Activated CD4-positive, alpha-beta T cell treated with anti-CD3 and anti-CD28 coated beads for 24 hours (primary cell): ENCODE data around the gene GNA15.

Source experiments
- DNase-seq, 2 donors: peaks; one replicate each; pipeline ENCODE4 v3.0.0-alpha.2; 2020; ENCODE audit warnings: low read depth in 2 of 2

GNA15 gene

DNA sequence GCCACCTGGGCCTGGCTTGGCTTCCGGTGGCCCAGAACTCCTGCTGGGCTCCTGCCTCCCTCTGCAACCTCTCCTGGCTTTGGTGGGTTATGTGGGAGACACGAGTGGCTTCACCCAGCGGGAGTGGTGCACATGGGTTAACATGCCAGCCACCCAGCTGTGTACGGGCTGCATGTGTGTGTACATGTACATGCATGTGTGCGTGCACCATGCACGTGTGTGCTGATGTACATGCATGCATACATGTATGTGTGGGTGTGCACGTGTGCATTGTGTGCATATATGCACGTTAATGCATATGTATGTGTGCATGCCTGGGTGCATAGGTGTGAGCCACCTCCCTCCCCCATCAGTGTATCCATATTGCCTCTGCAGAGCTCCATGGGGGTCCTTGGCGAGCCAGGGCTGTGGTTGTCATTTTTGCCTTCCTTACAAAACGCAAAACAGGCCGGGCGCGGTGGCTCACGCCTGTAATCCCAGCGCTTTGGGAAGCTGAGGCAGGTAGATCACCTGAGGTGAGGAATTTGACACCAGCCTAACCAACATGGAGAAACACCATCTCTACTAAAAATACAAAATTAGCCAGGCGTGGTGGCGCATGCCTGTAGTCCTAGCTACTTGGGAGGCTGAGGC is 29.2 kb upstream of the GNA15 start:
- DNase-seq = no peak

DNA sequence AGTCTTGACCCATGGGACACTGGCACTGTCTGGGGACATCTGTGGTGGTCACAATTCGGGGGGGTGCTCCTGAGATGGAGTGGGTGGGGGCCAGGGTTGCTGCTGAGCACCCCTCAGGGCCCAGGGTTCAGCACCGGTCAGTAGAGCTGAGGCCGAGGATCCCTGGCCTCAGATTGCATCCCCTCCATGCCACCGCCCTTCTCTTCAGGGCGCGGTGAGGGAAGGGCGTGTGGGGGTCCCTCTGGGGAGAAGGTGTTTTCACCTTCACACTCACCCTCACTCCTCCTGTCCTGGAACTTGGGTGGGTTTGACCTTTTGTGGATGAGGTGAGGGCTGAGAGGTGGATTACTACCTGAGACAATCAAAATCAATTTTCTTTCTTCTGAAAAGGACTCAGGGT is 28.2 kb upstream of the GNA15 start:
- no peak for DNase-seq

DNA sequence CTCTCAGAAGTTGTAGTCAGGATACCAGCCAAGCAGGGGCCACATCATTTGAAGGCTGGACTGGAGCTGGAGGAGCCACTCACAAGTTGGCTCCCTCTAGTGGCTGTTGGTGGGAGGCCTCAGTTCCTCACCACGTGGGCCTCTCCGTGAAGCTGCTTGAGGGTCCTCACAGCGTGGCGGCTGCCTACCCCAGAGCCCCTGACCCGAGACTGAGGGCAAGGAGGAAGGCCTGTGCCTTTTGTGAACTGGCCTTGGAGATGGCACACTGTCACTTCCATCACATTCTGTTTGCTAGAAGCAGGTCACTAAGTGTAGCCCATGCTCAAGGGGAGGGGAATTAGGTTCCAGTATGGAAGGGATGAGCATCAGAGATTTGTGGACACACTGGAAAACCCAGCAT is 27.1 kb upstream of the GNA15 start:
- DNase-seq = peak; percentile 61 to 62

DNA sequence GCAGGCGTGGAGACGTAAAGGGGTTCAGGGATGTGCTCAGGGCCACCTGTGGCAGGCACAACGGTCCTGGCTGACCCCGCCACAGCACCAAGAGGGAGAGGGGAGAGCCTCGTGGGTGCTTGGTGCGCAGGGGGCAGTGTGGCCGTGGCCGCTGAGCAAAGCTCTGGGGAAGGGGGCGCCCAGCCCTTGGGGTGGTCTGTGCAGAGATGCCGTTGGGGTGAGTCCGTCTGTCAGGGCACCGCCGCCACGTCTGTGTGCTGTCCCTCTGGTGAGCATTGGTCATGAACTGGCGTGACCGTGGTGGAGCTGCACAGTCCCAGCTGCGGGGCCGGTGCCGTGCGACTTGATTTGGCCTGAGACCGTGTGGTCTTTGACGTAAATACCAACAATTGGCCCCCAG is 26.3 kb upstream of the GNA15 start:
- no peak for DNase-seq

GRCh38 chr19:3110126-3110825 is 25.6 kb upstream of the GNA15 start:
- DNase-seq = no peak

DNA sequence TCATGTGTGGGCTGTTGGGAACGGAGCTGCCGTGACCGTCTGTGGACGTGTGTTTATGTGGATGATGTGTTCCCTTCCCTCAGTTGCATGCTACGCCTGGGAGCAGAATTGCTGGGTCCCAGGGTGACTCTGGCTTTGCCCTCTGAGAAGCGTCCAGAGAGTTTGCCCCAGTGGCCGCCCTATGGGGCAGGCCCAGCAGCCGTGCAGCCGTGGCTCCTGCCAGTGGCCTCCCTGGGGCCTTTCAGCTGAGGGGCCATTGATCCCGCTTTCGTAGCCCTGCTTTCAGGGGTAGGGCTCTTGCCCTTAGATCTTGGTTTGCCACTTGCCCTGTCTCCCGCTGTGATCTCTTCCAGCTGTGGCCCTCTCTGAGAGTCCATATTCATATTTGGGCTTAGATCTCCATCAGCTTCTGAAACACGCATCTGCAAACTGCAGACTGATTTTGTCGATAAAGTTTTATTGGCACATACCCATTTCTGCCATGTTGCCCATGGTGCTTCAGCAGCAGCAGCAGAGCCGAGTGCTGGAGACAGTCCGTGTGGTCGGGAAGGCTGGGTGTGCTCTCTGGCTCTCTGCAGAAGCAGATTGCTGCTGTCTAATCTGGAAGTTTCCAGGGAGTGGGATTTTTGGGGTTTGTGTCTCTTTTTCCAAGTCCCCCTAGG is 24.1 kb upstream of the GNA15 start:
- DNase-seq = no peak

GRCh38 chr19:3112375-3113099 is 23.3 kb upstream of the GNA15 start:
- DNase-seq = no peak

DNA sequence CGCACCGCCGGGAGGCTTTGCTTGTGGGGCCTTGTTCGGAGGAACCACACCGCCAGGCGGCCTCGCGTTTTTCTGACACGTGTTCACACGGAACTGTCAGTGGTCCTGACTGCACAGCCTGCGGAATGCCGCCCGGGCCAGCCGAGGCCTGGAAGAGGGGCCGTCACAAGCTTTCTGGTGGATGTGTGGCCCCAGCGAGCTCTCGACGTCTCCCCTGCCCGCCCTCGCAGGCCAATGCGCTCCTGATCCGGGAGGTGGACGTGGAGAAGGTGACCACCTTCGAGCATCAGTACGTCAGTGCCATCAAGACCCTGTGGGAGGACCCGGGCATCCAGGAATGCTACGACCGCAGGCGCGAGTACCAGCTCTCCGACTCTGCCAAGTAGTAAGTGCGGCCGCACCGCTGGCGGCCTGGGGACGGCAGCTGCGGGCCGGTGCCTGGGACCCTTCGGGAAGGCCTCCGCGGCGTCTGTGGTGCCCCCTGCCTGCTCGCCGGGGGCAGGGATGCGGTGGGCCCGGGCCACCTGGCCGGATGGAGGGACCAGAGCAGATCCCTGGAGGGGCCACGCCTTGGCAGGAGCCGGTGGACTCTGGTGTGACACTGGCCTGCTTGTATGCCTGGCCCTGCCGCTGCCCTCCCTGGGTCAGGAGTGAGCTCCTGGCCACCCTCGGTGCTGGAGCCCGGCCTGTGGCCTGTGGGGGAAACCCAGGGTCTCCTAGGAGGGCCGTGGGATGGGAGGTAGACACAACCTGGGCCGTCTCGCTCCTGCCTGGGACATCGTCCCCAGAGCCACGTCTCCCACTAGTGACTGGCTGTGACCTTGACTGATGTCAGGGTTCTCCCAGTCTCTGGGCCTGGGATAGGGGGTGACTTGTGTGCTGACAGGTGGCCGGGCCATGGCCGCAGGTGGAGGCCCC is 22.5 kb upstream of the GNA15 start:
- no peak for DNase-seq

DNA sequence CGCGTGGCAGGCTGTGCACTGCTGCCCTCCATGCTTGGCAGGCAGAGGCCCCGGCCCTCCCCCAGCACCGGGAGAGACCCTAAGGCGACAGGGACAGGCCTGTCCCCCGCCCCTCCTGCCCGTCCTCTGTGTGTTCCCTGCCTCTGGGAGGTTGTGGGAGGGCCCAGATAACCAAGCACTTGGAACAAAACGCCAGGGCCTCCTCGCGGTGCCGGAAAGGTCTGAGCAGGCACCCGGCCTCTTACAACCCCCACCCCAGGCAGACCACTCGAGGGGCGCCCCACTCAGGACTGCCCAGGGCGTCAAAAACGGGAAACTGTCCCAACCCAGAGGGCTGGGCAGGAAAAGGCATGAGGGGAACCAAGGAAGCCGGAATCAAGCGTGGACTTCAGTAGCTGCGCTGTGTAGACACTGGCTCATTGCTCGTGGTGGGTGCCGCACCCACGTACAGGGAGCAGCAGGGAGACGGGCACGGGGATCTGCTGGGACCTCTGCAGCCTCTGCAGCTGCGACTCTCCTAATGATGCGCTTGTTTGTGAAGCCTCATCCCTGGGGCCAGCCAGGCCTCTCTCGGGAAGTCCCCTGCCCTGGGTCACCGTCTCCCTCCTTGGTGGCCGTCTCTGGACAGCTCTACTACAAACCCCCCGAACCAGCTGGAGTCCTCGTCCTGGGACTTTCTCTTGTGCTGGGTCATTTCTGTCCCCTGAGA is 21.7 kb upstream of the GNA15 start:
- DNase-seq = no peak

GRCh38 chr19:3114811-3115210 is 21.0 kb upstream of the GNA15 start:
- no peak for DNase-seq

GRCh38 chr19:3115411-3115810 is 20.4 kb upstream of the GNA15 start:
- DNase-seq = no peak

GRCh38 chr19:3115916-3116602 is 19.8 kb upstream of the GNA15 start:
- no peak for DNase-seq

DNA sequence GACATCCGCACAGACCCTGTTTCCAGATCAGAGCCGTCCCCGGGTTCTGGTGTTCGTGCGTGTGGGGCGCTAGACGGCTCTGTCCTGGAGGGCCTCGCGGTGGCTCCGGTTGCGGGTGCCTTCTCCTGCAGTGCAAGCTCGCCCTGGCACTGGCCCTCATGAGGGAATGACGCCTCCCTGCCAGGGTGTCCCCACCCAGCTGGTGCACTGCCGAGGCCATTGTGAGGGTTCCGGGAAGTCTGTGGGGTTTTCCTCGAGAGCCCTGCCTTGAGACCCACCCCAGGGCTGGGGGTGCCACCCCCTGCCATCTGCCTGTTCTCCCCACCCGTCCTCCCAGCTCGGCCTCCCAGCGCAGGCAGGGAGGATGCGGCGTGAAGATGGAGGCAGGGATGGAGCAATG is 19.2 kb upstream of the GNA15 start:
- no peak for DNase-seq

DNA sequence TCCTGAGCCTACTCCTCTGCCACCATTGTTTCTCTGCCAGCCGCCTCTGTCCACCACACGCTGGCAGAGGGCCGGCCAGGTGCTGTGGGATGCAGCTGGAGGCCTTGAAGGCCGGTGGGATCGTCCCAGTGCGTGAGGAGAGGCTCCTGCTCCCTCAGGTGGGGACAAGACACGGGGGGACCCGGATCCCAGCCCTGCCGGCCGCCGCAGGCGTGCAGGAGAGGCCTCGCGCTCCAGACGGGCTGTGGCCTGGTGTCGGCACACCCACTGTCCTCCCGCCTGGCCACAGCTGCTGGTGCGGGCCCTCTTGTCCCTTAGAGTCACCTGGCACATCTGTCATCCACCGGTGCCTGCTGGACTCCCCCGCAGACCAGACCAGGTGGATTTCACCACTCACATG is 18.1 kb upstream of the GNA15 start:
- no peak for DNase-seq

GRCh38 chr19:3118232-3119070 is 17.4 kb upstream of the GNA15 start:
- no peak for DNase-seq

- no peak for DNase-seq
Observed at GRCh38 chr19:3119071-3119595, 16.7 kb upstream of the GNA15 start.

DNA sequence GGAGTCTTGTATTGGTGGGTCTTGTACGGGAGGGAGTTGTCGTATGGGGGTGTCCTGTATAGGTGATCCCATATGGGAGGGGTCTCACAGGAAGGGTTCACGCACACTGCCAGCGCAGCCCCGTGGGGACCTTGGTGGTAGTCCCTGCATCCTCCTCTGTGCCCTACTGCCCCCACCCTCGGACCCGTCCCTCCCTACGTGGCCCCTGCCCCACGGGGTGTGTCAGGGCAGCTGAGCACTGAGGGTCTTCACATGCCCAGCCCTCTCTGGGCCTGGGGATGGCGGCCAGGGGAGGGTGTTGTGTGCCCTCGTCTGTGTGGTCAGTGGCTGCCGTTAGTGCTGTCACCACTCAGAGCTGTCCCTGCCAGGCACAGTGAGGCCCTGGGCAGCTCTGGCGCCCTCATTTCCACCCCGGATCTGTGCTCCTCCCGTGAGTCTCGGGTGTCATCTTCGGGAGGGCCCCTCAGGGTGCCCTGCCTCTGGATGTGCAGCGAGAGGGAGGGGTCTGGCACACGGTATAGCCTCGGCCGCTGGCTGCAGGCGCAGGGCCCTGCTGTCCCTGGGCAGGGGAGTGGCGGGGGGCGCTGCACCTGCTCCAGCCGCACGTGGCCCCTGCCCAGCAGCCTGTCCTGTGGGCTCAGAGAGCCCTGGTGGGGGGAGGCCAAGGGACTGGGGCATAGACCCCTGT is 16.0 kb upstream of the GNA15 start:
- DNase-seq = no peak

GRCh38 chr19:3120611-3121276 is 15.1 kb upstream of the GNA15 start:
- no peak for DNase-seq
